Stimulated activated CD4-positive, alpha-beta T cell treated with anti-CD3 and anti-CD28 coated beads, Interleukin-15, amount 100 ng/mL, for 1 hour (primary cell): ENCODE measurements around the gene S100A4.
"Not testable (repeated sequence)": the region's sequence is repeated elsewhere in the genome, so short reads cannot be mapped to it uniquely, and the experiment has no call there.

ENCODE experiments used
- DNase-seq, 2 donors: peaks; one replicate each; pipeline ENCODE4 v3.0.0-alpha.2; 2020; ENCODE audit warnings: low read depth in 1 of 2, low spot score in 1 of 2

The S100A4 gene

DNA sequence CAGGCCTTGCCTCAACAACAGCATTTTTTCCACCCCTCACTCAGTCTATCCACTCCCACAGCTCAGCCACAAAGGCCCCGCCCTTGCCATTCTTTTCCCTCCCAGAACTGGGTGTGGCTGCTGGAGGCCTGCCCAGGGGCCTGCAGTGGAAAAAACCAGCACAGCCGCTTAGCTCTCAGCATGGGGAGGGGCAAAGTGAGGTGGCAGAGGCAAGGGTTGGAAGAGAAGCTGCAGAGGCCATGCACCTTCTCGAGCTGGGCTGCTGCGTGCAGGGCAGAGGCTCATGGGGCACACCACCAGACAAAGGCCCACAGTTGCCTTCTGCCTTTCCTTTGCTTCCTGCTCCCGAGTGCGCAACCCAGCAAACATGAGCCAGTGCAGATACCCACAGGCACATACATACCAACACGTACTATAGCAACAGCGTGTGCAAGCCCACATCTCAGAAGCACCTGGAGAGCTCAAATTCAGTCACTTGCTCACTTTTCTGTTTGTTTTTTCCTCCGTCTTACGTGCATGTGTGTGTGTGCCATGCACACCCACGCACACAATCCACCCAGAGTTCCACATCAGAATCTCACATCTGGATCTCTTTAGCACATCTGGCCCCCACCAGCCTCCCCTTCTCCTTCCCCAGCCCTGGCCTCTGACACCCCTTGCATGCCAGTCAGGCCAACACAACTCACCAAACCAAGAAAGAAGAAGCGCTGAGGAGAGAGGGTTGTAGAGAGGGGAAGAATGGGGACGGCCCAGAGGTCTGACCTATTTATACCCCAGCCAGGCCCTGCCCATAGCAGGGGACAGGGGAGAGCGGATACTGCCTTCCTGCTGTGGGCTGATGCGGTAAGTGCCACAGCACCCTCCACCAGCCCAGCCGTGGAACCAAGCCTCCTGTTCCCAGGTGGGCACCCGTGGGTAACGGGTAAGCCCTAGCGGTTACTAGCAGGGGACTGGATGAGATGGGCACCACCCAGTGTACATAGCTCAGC, at the start of gene S100A4:
Gene S100A4 (minus strand): TSS at position 740 of the 989 bp plus-strand sequence. CDS start 1,012 bp downstream, outside the sequence.
- peak; percentile 81 to 85 for DNase-seq

DNA sequence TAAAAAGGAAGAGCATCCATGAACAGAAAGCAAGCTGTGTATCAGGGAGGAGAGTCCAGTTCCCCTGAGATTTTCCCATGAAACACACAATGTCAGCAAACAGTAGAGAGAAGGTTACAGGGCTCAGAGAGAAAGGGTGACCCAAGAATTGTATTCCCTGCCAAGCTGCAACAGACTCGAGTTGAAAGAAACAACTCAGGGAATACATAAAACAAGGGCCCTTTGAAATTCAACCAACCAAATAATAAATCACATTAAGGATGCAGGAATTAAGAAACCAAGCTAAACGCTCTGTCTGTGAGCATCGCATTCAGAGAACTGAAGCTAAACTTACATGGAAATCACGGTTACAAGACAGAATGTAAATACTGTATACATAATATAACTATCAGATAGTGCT, 47.1 kb upstream of the S100A4 start:
- DNase-seq, result no peak

GRCh38 chr1:153588482-153588881, 42.9 kb upstream of the S100A4 start:
- no peak for DNase-seq

GRCh38 chr1:153588033-153588432, 42.4 kb upstream of the S100A4 start:
- DNase-seq, result not testable (repeated sequence)

- no peak for DNase-seq
Observed at GRCh38 chr1:153587314-153587713, 41.7 kb upstream of the S100A4 start.

DNA sequence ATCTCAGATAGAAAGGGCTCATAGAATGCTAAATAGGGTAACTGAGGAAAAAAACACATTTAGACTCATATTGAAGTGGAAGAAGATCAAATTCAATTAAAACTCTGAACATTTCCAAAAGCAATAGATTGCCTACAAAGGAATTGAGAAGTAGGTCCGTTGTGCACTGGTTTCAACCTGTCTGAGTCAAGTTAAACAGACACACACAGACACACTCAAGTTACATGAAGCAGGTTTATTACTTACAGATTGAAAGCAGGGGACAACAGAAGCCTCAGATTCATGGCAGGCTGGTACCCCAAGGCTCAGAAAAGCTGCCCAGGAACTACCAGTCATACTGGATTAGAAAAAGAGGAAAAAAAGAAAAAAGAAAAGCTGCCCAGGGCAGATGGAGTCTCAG, 40.7 kb upstream of the S100A4 start:
- no peak for DNase-seq

DNA sequence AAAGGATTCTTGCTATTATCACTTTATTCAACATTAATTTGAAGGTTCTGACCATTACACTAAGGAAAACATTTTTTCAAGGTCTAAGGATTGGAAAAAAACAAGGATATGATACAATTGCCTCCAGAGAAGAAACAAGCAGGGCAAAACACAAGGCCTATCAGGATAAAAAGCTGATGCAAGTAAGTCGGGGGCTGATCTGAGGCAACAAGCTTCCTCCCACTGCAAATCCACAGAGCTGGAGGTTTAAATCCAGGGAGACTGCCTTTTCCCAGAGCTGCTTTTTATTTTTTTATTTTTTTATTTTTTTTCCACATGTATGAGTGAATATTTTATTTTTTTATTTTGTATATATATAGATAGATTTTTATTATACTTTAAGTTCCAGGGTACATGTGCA, 39.4 kb upstream of the S100A4 start:
- no peak for DNase-seq

DNA sequence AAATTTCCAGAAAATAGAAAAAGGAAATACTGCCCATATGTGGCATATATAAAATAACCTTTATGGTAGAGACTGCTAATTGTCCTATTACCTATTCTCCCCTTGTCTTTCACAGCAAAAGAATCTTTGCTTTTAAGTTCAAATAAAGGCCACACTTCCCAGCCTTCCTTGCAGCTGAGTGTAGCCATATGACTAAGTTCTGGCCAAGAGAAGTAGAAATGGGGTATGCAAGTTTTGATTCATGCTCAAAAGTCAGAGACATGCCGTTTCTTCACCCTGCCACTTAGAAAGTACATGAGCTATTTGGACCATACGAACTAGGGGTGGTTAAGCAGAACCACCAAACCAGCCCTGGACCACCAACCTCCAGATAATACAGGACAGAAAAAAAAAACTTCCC, 38.4 kb upstream of the S100A4 start:
- DNase-seq, result no peak

- not testable (repeated sequence) for DNase-seq
Observed at GRCh38 chr1:153583514-153583913, 37.9 kb upstream of the S100A4 start.

GRCh38 chr1:153582836-153583235, 37.2 kb upstream of the S100A4 start:
- not testable (repeated sequence) for DNase-seq

DNA sequence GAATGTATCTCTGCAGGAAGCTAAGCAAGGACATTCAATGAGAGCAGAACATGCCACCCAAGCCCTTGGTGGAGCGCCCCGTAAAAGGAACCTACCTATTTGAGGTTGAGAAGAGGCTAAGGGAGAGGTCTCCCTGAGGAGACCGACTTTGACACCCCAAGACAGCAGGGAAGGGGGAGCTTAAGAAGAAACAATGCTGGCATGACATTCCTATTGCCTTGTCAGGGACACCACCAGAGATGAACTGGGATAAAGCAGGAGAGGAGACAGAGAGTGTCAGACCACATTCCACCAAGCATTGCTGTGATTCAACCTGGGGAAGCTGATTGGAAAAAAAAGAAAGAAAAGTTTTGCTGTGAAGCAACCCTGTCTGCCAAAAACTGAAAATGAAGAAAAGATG, 33.3 kb upstream of the S100A4 start:
- DNase-seq, result no peak

DNA sequence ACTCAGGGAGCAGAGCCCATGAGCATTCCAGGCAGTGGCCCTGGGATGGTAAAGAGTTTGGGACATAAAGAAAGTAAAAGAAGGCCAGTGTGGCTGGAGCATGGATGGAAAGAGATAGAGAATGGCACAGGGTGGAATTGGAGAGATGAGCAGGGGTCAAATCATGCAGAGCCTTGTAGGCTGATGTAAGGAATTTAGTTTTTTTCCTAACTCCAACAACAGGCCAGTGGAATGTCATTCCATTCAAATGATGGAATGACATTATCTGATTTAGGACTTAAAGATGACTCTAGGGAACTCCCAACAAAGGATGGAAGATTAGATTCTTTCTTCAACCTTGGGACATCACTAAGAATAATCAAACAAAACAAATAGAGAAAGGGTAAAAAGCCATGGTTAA, 32.9 kb upstream of the S100A4 start:
- no peak for DNase-seq

DNA sequence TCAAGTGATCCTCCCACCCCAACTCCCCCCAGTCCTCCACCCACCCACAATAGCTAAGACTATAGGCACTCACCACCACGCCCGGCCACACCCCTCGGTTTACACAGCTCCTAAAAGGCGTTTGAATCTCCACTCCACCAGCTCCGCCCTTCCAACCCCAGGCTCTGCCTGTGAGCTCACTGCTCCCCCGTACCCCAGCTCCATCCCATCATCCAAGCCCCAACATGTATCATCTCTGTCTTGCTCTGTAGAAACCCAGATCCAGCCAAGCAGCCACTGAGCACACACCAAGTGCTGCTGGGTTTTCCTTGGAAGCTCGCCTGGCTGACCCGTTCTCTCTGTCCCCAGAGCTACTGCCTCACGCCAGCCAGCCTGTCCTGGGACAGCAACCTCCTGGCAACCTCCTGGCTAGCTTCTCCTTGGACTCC, 32.0 kb upstream of the S100A4 start:
- no peak for DNase-seq

GRCh38 chr1:153577138-153577537, 31.5 kb upstream of the S100A4 start:
- DNase-seq, result no peak

DNA sequence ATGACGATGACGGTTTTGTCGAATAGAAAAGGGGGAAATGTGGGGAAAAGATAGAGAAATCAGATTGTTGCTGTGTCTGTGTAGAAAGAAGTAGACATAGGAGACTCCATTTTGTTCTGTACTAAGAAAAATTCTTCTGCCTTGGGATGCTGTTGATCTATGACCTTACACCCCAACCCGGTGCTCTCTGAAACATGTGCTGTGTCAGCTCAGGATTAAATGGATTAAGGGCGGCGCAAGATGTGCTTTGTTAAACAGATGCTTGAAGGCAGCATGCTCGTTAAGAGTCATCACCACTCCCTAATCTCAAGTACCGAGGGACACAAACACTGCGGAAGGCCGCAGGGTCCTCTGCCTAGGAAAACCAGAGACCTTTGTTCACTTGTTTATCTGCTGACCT, 29.9 kb upstream of the S100A4 start:
- DNase-seq, result not testable (repeated sequence)

DNA sequence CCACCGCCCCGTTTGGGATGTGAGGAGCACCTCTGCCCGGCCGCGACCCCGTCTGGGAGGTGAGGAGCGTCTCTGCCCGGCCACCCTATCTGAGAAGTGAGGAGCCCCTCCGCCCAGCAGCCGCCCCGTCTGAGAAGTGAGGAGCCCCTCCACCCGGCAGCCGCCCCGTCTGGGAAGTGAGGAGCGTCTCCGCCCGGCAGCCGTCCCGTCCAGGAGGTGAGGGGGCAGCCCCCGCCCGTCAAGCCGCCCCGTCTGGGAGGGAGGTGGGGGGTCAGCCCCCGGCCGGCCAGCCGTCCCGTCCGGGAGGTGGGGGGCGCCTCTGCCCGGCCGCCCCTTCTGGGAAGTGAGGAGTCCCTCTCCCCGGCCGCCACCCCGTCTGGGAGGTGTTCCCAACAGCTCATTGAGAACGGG, 29.5 kb upstream of the S100A4 start:
- not testable (repeated sequence) for DNase-seq

DNA sequence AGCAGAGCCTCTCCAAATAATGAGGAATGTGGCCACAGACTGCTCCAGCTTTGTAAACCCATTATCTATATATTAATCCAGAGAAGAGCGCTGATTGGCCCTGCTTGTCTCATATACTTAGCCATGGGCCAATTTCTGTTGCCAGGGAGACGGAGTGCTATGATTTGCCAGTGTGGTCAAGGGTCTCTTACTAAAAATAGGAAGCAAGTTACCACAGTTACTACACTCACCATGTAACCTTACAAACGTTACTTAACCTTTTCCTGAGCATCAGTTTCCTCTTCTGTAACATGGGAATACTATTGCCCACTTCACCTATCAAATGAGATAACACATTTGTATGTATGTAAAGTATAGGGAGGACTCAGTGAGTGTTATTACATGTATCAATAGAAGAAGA, 27.7 kb upstream of the S100A4 start:
- DNase-seq, result no peak

GRCh38 chr1:153572569-153573015, 27.0 kb upstream of the S100A4 start:
- peak; percentile 19 to 20 for DNase-seq

DNA sequence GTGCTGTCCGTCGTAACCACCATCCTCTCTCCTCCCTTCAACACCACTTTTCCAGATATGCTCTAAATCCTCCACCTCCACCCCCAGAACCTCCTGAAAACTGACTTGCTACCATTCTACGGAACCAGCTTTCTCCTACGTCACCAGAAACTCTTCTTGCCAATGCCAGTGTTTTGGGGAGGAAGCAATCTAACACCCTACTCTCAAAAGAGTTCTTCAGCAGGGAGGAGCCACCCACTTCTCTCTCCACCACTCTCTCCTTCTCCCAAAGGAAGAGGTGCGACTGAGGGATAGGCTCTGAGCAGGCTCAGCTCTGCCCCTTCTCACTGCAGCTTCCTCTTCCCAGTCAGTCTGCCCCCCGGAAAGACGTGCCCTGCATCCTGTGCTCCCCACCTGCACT, 26.1 kb upstream of the S100A4 start:
- DNase-seq, result no peak

DNA sequence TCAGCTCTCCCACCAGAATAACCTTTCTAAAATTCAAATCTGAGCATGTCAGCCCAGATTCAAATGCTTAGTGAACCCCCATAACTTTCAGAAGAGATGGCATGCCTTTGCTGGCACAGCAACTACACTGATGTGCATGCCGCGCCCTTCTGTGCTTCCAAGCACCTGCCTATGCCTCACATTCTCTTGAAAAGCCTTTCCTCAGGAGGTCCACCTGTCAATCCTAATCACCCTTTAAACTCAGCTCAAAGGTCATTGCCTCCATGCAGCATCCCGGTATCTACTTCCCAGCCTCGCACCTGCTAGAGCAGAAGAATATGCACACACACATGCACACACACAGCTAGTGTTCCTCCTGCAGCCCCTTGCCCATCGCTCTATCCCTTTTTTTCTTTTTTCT, 25.3 kb upstream of the S100A4 start:
- DNase-seq, result no peak

DNA sequence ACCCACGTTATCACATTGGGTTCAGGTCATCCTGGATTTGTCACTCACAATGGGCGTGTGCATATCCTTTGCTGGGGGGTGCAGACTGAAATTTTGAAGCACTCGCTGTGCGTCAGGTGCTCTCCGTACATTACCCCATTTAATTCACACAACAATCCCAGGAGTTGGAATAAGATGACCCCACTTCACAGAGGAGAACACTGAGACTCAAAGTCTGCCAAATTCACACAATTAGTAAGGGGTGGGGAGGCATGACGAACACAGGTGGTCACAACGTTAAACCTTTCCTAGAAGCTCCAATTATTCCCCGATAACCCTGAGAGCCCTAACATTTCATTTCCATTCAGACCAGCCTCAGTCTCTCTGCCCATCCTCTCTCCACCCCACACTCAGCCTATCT, 23.9 kb upstream of the S100A4 start:
- no peak for DNase-seq

- DNase-seq, result peak; percentile 61 to 68
Observed at GRCh38 chr1:153568367-153569099, 22.9 kb upstream of the S100A4 start.
